C4-2B (cell line): ENCODE results near the gene COL4A2.

Experiments used
- CTCF ChIP-seq: fragments of 450-650 bp; conservative IDR thresholded peaks from 2 replicates; pipeline ENCODE4 v1.5.1; 2017; ENCODE audit warnings: mild to moderate bottlenecking
- ZFX ChIP-seq: fragments of 450-650 bp; IDR thresholded peaks from 2 replicates; pipeline ENCODE4 v1.6.1; 2017

- TF ChIP-seq CTCF (no peak), ZFX (no peak)
These were observed 194.1 kb downstream of the COL4A2 start for GRCh38 chr13:110501188-110501587.
